BLaER1 (cell line): ENCODE results near the gene CTAGE1.
"Not testable (repeated sequence)": the region's sequence is repeated elsewhere in the genome, so short reads cannot be mapped to it uniquely, and the experiment has no call there.

Source experiments
- H3K27ac ChIP-seq: shearing (Covaris generic); formaldehyde crosslinking; 2 replicates; pipeline ENCODE4 v1.8.1; 2022
- H3K27me3 ChIP-seq: shearing (Covaris generic); formaldehyde crosslinking; 2 replicates; pipeline ENCODE4 v1.8.1; 2022
- H3K36me3 ChIP-seq: shearing (Covaris generic); formaldehyde crosslinking; 2 replicates; pipeline ENCODE4 v1.8.1; 2022
- H3K4me1 ChIP-seq: shearing (Covaris generic); formaldehyde crosslinking; 2 replicates; pipeline ENCODE4 v1.8.1; 2022
- H3K4me2 ChIP-seq: shearing (Covaris generic); formaldehyde crosslinking; 2 replicates; pipeline ENCODE4 v1.8.1; 2022
- H3K4me3 ChIP-seq: shearing (Covaris generic); formaldehyde crosslinking; 2 replicates; pipeline ENCODE4 v1.8.1; 2022
- H3K9ac ChIP-seq: shearing (Covaris generic); formaldehyde crosslinking; 2 replicates; pipeline ENCODE4 v1.8.1; 2022
- H3K9me3 ChIP-seq: shearing (Covaris generic); formaldehyde crosslinking; 2 replicates; pipeline ENCODE4 v1.8.1; 2022
- H4K20me1 ChIP-seq: shearing (Covaris generic); formaldehyde crosslinking; 2 replicates; pipeline ENCODE4 v1.8.1; 2022
- Cebpa-rat ChIP-seq: shearing (Covaris generic); IDR thresholded peaks from 2 replicates; pipeline ENCODE4 v1.8.1; 2022

Gene CTAGE1

GRCh38 chr18:22399949-22400348 is 17.8 kb downstream of the CTAGE1 start:
- Histone ChIP-seq H3K4me1 (no peaks in the 10 kb centered on the region), H3K4me2 (no peak overlapping the region), H3K9ac (no peak overlapping the region), H3K27me3 (no peaks in the 10 kb centered on the region), H3K27ac (no peak overlapping the region), H3K4me3 (no peak overlapping the region), H3K9me3 (no peaks in the 10 kb centered on the region), H4K20me1 (no peaks in the 10 kb centered on the region), H3K36me3 (no peaks in the 10 kb centered on the region)
- TF ChIP-seq Cebpa-rat = no peak

- no peaks in the 10 kb centered on the region for H4K20me1 ChIP-seq
- no peak overlapping the region for H3K9ac ChIP-seq
- no peak overlapping the region for H3K4me2 ChIP-seq
- no peak overlapping the region for H3K27ac ChIP-seq
- H3K9me3 ChIP-seq = no peaks in the 10 kb centered on the region
- H3K4me1 ChIP-seq = no peaks in the 10 kb centered on the region
- no peak for TF ChIP-seq Cebpa-rat
- H3K27me3 ChIP-seq = no peaks in the 10 kb centered on the region
- H3K4me3 ChIP-seq = no peak overlapping the region
- no peaks in the 10 kb centered on the region for H3K36me3 ChIP-seq
Observed at GRCh38 chr18:22398464-22398863, 19.3 kb downstream of the CTAGE1 start.

GRCh38 chr18:22394428-22394827 is 23.3 kb downstream of the CTAGE1 start:
- Histone ChIP-seq H3K27ac (no peak overlapping the region), H3K4me2 (no peak overlapping the region), H3K4me3 (no peak overlapping the region), H3K27me3 (no peaks in the 10 kb centered on the region), H3K36me3 (no peaks in the 10 kb centered on the region), H3K4me1 (no peaks in the 10 kb centered on the region), H3K9me3 (no peaks in the 10 kb centered on the region), H4K20me1 (no peaks in the 10 kb centered on the region), H3K9ac (no peak overlapping the region)
- TF ChIP-seq Cebpa-rat = no peak

GRCh38 chr18:22393164-22393563 is 24.6 kb downstream of the CTAGE1 start:
- H4K20me1 ChIP-seq, H3K36me3 ChIP-seq, H3K27me3 ChIP-seq, H3K4me2 ChIP-seq, H3K9ac ChIP-seq, H3K27ac ChIP-seq, H3K4me1 ChIP-seq, H3K4me3 ChIP-seq, H3K9me3 ChIP-seq: not testable (repeated sequence)

GRCh38 chr18:22391407-22392345 is 26.0 kb downstream of the CTAGE1 start:
- H3K36me3 ChIP-seq = no peaks in the 10 kb centered on the region
- no peaks in the 10 kb centered on the region for H4K20me1 ChIP-seq
- TF ChIP-seq Cebpa-rat = no peak
- no peaks in the 10 kb centered on the region for H3K9me3 ChIP-seq
- no peaks in the 10 kb centered on the region for H3K27me3 ChIP-seq
- H3K4me2 ChIP-seq = no peak overlapping the region
- H3K4me3 ChIP-seq = no peak overlapping the region
- no peaks in the 10 kb centered on the region for H3K4me1 ChIP-seq
- H3K9ac ChIP-seq = no peak overlapping the region
- H3K27ac ChIP-seq = no peak overlapping the region

- H3K4me3 ChIP-seq = no peak overlapping the region
- no peak for TF ChIP-seq Cebpa-rat
- no peaks in the 10 kb centered on the region for H4K20me1 ChIP-seq
- no peak overlapping the region for H3K9ac ChIP-seq
- H3K36me3 ChIP-seq = no peaks in the 10 kb centered on the region
- no peak overlapping the region for H3K4me2 ChIP-seq
- H3K27me3 ChIP-seq = no peaks in the 10 kb centered on the region
- no peak overlapping the region for H3K27ac ChIP-seq
- H3K9me3 ChIP-seq = no peaks in the 10 kb centered on the region
- no peaks in the 10 kb centered on the region for H3K4me1 ChIP-seq
Observed at GRCh38 chr18:22387787-22388186, 29.9 kb downstream of the CTAGE1 start.

GRCh38 chr18:22387364-22387763 is 30.4 kb downstream of the CTAGE1 start:
- Histone ChIP-seq H3K4me3 (no peak overlapping the region), H3K36me3 (no peaks in the 10 kb centered on the region), H3K27ac (no peak overlapping the region), H3K4me1 (no peaks in the 10 kb centered on the region), H3K9me3 (no peaks in the 10 kb centered on the region), H3K9ac (no peak overlapping the region), H3K4me2 (no peak overlapping the region), H3K27me3 (no peaks in the 10 kb centered on the region), H4K20me1 (no peaks in the 10 kb centered on the region)
- TF ChIP-seq Cebpa-rat = no peak

GRCh38 chr18:22385718-22386117 is 32.0 kb downstream of the CTAGE1 start:
- no peak overlapping the region for H3K27ac ChIP-seq
- H3K27me3 ChIP-seq = no peaks in the 10 kb centered on the region
- H3K9me3 ChIP-seq = no peaks in the 10 kb centered on the region
- no peak overlapping the region for H3K4me3 ChIP-seq
- no peaks in the 10 kb centered on the region for H3K36me3 ChIP-seq
- H3K4me2 ChIP-seq = no peak overlapping the region
- no peak overlapping the region for H3K9ac ChIP-seq
- no peaks in the 10 kb centered on the region for H4K20me1 ChIP-seq
- no peaks in the 10 kb centered on the region for H3K4me1 ChIP-seq
- TF ChIP-seq Cebpa-rat = no peak

- Histone ChIP-seq H3K27ac (no peak overlapping the region), H3K36me3 (no peaks in the 10 kb centered on the region), H3K9me3 (no peaks in the 10 kb centered on the region), H3K4me2 (no peak overlapping the region), H3K4me1 (no peaks in the 10 kb centered on the region), H3K4me3 (no peak overlapping the region), H3K9ac (no peak overlapping the region), H3K27me3 (no peaks in the 10 kb centered on the region), H4K20me1 (no peaks in the 10 kb centered on the region)
- TF ChIP-seq Cebpa-rat = no peak
Observed at GRCh38 chr18:22378672-22379282, 38.9 kb downstream of the CTAGE1 start.

- Histone ChIP-seq H3K4me2 (no peak overlapping the region), H3K4me3 (no peak overlapping the region), H3K9me3 (no peaks in the 10 kb centered on the region), H3K9ac (no peak overlapping the region), H3K4me1 (no peaks in the 10 kb centered on the region), H4K20me1 (no peaks in the 10 kb centered on the region), H3K27ac (no peak overlapping the region), H3K27me3 (no peaks in the 10 kb centered on the region), H3K36me3 (no peaks in the 10 kb centered on the region)
- TF ChIP-seq Cebpa-rat = no peak
Observed at GRCh38 chr18:22377769-22378168, 39.9 kb downstream of the CTAGE1 start.
